Transverse colon (tissue), 3 donors: ENCODE data around the gene HS3ST4.

Experiments used
- EP300 ChIP-seq: sonication (generic); formaldehyde crosslinking; IDR thresholded peaks from one replicate; pipeline ENCODE4 v1.6.1; 2017; ENCODE audit warnings: antibody characterized with exemption, low read depth
- POLR2A ChIP-seq: fragments of 450-650 bp; IDR thresholded peaks from one replicate; pipeline ENCODE4 v1.6.1; 2016; ENCODE audit warnings: antibody characterized with exemption, mild to moderate bottlenecking, moderate library complexity
- TF ChIP-seq, protein P1 (sequence below), 5 experiments: fragments of 200-600 bp in 3 of 5; fragments of 450-650 bp in 2 of 5; sonication (generic) in 3 of 5; IDR thresholded peaks; 1 replicate in 2 of 5; 2 replicates in 3 of 5; pipeline ENCODE4 v1.5.1; 2016 to 2017; ENCODE audit warnings: antibody characterized with exemption in 5 of 5, inconsistent platforms in 3 of 5, mild to moderate bottlenecking in 2 of 5, moderate library complexity in 1 of 5

- TF ChIP-seq, protein P1, sequence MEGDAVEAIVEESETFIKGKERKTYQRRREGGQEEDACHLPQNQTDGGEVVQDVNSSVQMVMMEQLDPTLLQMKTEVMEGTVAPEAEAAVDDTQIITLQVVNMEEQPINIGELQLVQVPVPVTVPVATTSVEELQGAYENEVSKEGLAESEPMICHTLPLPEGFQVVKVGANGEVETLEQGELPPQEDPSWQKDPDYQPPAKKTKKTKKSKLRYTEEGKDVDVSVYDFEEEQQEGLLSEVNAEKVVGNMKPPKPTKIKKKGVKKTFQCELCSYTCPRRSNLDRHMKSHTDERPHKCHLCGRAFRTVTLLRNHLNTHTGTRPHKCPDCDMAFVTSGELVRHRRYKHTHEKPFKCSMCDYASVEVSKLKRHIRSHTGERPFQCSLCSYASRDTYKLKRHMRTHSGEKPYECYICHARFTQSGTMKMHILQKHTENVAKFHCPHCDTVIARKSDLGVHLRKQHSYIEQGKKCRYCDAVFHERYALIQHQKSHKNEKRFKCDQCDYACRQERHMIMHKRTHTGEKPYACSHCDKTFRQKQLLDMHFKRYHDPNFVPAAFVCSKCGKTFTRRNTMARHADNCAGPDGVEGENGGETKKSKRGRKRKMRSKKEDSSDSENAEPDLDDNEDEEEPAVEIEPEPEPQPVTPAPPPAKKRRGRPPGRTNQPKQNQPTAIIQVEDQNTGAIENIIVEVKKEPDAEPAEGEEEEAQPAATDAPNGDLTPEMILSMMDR (IDR thresholded peaks at IDR 0.05) = no peak
- TF ChIP-seq POLR2A (no peak), EP300 (no peak)
Measured at GRCh38 chr16:26139091-26139490, 447.3 kb downstream of the HS3ST4 start.
